Endothelial cell of umbilical vein (primary cell): ENCODE results near the gene ETV3. TPM values are rescaled to one million over a fixed set of nuclear protein-coding genes. Genes with fewer than 3 reads are reported as not detected.

Experiments
- BruUV-seq: library from RNA; stranded (reverse); fragments of 400-500 nt; replicated peaks from 2 replicates; lab custom pipeline; 2021; lab: Mats Ljungman, UMichigan
- CTCF ChIA-PET: fragments of 300-600, 350-600 bp; sonication (Branson Sonifier 250); formaldehyde crosslinking; loops from one replicate; lab custom pipeline; 2021; ENCODE audit warnings: antibody characterized with exemption, inconsistent platforms; lab: Charles Lee
- POLR2A ChIA-PET: fragments of 300-600, 350-600 bp; sonication (Branson Sonifier 250); formaldehyde crosslinking; loops from one replicate; lab custom pipeline; 2021; ENCODE audit warnings: antibody characterized with exemption, inconsistent platforms; lab: Charles Lee
- DNase-seq: peaks from one replicate; pipeline ENCODE4 v3.0.0-alpha.2; 2011; ENCODE audit warnings: low read depth, low spot score
- FAIRE-seq: peaks from 2 replicates; lab custom pipeline; 2011; peaks lifted over from hg19 to GRCh38; lab: Jason Lieb, UNC
- H2AFZ ChIP-seq: 2 replicates; pipeline ENCODE4 v1.6.0; 2012; ENCODE audit warnings: low read depth, low read length, control low read depth, inconsistent platforms
- H3K27ac ChIP-seq: 2 replicates; pipeline ENCODE4 v1.5.1; 2011; ENCODE audit warnings: low read depth, mild to moderate bottlenecking, control low read depth, low read length, moderate library complexity; ENCODE audit not compliant: insufficient read depth
- H3K27me3 ChIP-seq, 2 experiments: 2 replicates each; pipeline versions ENCODE4 v1.6.0 to v1.6.1; 2011; ENCODE audit warnings: low read length in 2 of 2, mixed read lengths in 1 of 2; ENCODE audit not compliant: control insufficient read depth in 2 of 2, insufficient read depth in 2 of 2
- H3K36me3 ChIP-seq, 2 experiments: 2 replicates in 1 of 2; 3 replicates in 1 of 2; pipeline ENCODE4 v1.5.1; 2011; ENCODE audit warnings: low read length in 2 of 2, mild to moderate bottlenecking in 1 of 2, moderate library complexity in 1 of 2; ENCODE audit not compliant: control insufficient read depth in 2 of 2, insufficient read depth in 2 of 2; ENCODE audit errors: extremely low read depth in 1 of 2
- H3K4me1 ChIP-seq: 3 replicates; pipeline ENCODE4 v1.5.1; 2011; ENCODE audit warnings: mild to moderate bottlenecking, low read length; ENCODE audit not compliant: control insufficient read depth, insufficient read depth; ENCODE audit errors: extremely low read depth
- H3K4me2 ChIP-seq: 2 replicates; pipeline ENCODE4 v1.6.1; 2011; ENCODE audit warnings: low read length, control low read depth, mixed read lengths; ENCODE audit not compliant: insufficient read depth
- H3K4me3 ChIP-seq, 3 experiments: fragments of 200-600 bp in 1 of 3; sonication (generic), shearing (Covaris generic) in 1 of 3; replicated peaks in 1 of 3; 2 replicates each; pipeline ENCODE4 v1.5.1; 2011 to 2016; ENCODE audit warnings: control low read depth in 3 of 3, low read length in 3 of 3, mild to moderate bottlenecking in 2 of 3, inconsistent platforms in 1 of 3, low read depth in 1 of 3, moderate library complexity in 1 of 3; ENCODE audit not compliant: insufficient read depth in 1 of 3
- H3K79me2 ChIP-seq: 2 replicates; pipeline ENCODE4 v1.6.0; 2012; ENCODE audit warnings: low read length, inconsistent platforms; ENCODE audit not compliant: control insufficient read depth, insufficient read depth
- H3K9ac ChIP-seq: replicated peaks from 2 replicates; pipeline ENCODE3; 2011; ENCODE audit warnings: low read length, control low read depth; ENCODE audit not compliant: insufficient read depth; ENCODE audit errors: extremely low read depth
- H3K9me1 ChIP-seq: replicated peaks from 3 replicates; pipeline ENCODE4 v1.6.0; 2011; ENCODE audit warnings: mild to moderate bottlenecking, low read length; ENCODE audit not compliant: control insufficient read depth, insufficient read depth; ENCODE audit errors: extremely low read depth
- H3K9me3 ChIP-seq: replicated peaks from 2 replicates; pipeline ENCODE4 v1.5.1; 2012; ENCODE audit warnings: low read length, inconsistent platforms; ENCODE audit not compliant: control insufficient read depth, insufficient read depth
- H4K20me1 ChIP-seq: replicated peaks from 2 replicates; pipeline ENCODE3; 2011; ENCODE audit warnings: mild to moderate bottlenecking, low read length; ENCODE audit not compliant: control insufficient read depth, insufficient read depth; ENCODE audit errors: extremely low read depth
- EZH2 ChIP-seq: IDR thresholded peaks from 2 replicates; pipeline ENCODE4 v1.6.1; 2012; ENCODE audit warnings: borderline replicate concordance, low read depth, mild to moderate bottlenecking, moderate library complexity, low read length, inconsistent platforms; ENCODE audit not compliant: severe bottlenecking
- FOS ChIP-seq: IDR thresholded peaks from 2 replicates; pipeline ENCODE4 v1.6.1; 2011; ENCODE audit warnings: mild to moderate bottlenecking, low read length, moderate library complexity, borderline replicate concordance; ENCODE audit not compliant: insufficient read depth
- GATA2 ChIP-seq: IDR thresholded peaks from 2 replicates; pipeline ENCODE4 v1.7.0; 2011; ENCODE audit warnings: low read depth, mild to moderate bottlenecking, moderate library complexity, mixed read lengths, low read length; ENCODE audit not compliant: insufficient read length, insufficient read depth
- JUN ChIP-seq: IDR thresholded peaks from 2 replicates; pipeline ENCODE4 v1.6.1; 2011; ENCODE audit warnings: borderline replicate concordance, low read depth; ENCODE audit not compliant: insufficient read length, insufficient read depth
- MYC ChIP-seq: IDR thresholded peaks from one replicate; pipeline ENCODE4 v1.6.1; 2011; ENCODE audit warnings: mild to moderate bottlenecking, low read depth, low read length
- POLR2A ChIP-seq: IDR thresholded peaks from 2 replicates; pipeline ENCODE4 v1.6.1; 2012; ENCODE audit warnings: low read depth, mild to moderate bottlenecking, control low read depth, low read length
- POLR2AphosphoS5 ChIP-seq: IDR thresholded peaks from 2 replicates; pipeline ENCODE4 v1.6.1; 2012; ENCODE audit warnings: low read depth, mild to moderate bottlenecking, control low read depth, low read length, moderate library complexity; ENCODE audit not compliant: insufficient read depth
- dilution Hi-C: fragments of 300-500 bp; cut with MboI; formaldehyde crosslinking; loops from one replicate; pipeline ENCODE4 v1.15.0; 2019; ENCODE audit warnings: low sequenced_read_pairs; ENCODE audit not compliant: extremely low pct_ligation_motif_present
- intact Hi-C: fragments of 100-400 bp; cut with micrococcal nuclease; formaldehyde crosslinking; loops from one replicate; pipeline ENCODE4 v1.10.0; 2022
- polyA plus RNA-seq, 4 experiments: library from polyadenylated mRNA; depleted of rRNA in 3 of 4; stranded (reverse) in 3 of 4; unstranded in 1 of 4; fragments of >200 nt; gene quantifications; 2 replicates each; pipeline versions ENCODE4 v1.2.1 to v1.2.3, GENCODE V29; 2011 to 2012; ENCODE audit warnings: missing spikeins in 1 of 4
- total RNA-seq: library from RNA; stranded (reverse); gene quantifications from 2 replicates; pipeline ENCODE4 v1.2.3, GENCODE V29; 2021
- TF ChIP-seq, protein P1 (sequence below), 2 donors: IDR thresholded peaks; 1 replicate in 1 of 2; 2 replicates in 1 of 2; pipeline ENCODE4 v1.5.1; 2011; ENCODE audit warnings: low read length in 2 of 2, mild to moderate bottlenecking in 2 of 2, moderate library complexity in 2 of 2, control low read depth in 1 of 2, inconsistent platforms in 1 of 2, low read depth in 1 of 2; ENCODE audit not compliant: insufficient read depth in 1 of 2; ENCODE audit errors: extremely low read depth in 1 of 2
- TF ChIP-seq, protein P2 (sequence below): IDR thresholded peaks from 2 replicates; pipeline ENCODE4 v1.6.1; 2011; ENCODE audit not compliant: insufficient read depth, insufficient read length

The ETV3 gene
- total and polyA plus RNA-seq, 2 donors (not counting 3 experiments of a cell fraction or from before 2014, with no cell fraction given), result 6.8 to 22.3 TPM

DNA sequence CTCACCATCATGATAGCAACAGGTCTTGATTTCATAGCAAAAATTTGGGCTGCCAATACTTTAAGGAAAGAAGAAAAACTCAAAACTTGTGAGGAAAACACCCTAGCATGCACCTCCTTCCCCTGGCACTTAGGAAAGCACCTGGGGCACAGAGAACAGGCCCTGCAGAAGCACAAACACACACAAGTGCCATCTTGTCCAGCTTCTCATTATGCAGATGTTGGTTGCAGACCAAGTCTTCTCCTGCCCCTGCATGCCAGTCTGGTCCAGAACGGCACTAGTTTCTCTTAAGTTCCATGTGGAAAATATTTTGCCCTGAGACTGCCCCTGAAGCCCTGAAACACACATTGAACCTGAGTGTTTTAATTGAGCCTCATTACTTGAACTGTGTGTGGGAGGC, 6.3 kb upstream of the ETV3 start:
- H3K9me1 ChIP-seq, result no peaks in the 10 kb centered on the region
- no peaks in the 10 kb centered on the region for H3K36me3 ChIP-seq
- peaks cover 4% of the 10 kb centered on the region for H3K4me1 ChIP-seq
- dilution Hi-C loops (no loop called here), intact Hi-C loops (no loop called here)
- H3K4me3 ChIP-seq, result no peak overlapping the region
- FAIRE-seq, result no peak
- H2AFZ ChIP-seq, result no peak overlapping the region
- no peak overlapping the region for H3K4me2 ChIP-seq
- POLR2A ChIA-PET, result no interaction called here
- H4K20me1 ChIP-seq, result no peaks in the 10 kb centered on the region
- no peak overlapping the region for H3K27ac ChIP-seq
- CTCF ChIA-PET, result no interaction called here
- no TSS peak for BruUV-seq
- no peak for DNase-seq
- H3K9me3 ChIP-seq, result no peaks in the 10 kb centered on the region
- TF ChIP-seq FOS (no peak), GATA2 (no peak), POLR2AphosphoS5 (no peak), MYC (no peak), JUN (no peak), POLR2A (no peak), EZH2 (no peak)
- TF ChIP-seq, protein P1, sequence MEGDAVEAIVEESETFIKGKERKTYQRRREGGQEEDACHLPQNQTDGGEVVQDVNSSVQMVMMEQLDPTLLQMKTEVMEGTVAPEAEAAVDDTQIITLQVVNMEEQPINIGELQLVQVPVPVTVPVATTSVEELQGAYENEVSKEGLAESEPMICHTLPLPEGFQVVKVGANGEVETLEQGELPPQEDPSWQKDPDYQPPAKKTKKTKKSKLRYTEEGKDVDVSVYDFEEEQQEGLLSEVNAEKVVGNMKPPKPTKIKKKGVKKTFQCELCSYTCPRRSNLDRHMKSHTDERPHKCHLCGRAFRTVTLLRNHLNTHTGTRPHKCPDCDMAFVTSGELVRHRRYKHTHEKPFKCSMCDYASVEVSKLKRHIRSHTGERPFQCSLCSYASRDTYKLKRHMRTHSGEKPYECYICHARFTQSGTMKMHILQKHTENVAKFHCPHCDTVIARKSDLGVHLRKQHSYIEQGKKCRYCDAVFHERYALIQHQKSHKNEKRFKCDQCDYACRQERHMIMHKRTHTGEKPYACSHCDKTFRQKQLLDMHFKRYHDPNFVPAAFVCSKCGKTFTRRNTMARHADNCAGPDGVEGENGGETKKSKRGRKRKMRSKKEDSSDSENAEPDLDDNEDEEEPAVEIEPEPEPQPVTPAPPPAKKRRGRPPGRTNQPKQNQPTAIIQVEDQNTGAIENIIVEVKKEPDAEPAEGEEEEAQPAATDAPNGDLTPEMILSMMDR (IDR thresholded peaks at IDR 0.05; ENCODE audit: extremely low read depth in 1 of 2, insufficient read depth in 1 of 2, low read depth in 1 of 2, low read length in 2 of 2), result no peak
- TF ChIP-seq, protein P2, sequence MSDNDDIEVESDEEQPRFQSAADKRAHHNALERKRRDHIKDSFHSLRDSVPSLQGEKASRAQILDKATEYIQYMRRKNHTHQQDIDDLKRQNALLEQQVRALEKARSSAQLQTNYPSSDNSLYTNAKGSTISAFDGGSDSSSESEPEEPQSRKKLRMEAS, result no peak
- H3K9ac ChIP-seq, result no peak overlapping the region
- no peaks in the 10 kb centered on the region for H3K79me2 ChIP-seq
- H3K27me3 ChIP-seq, result peaks cover 0 to 4% of the 10 kb centered on the region in 2 experiments
